ENCODE results near the gene MCF2L. TPM values are rescaled to one million over a fixed set of nuclear protein-coding genes. Genes with fewer than 3 reads are reported as not detected.
A peak's percentile ranks its signal among the peaks of the same experiment; 100 is the strongest.
"Not testable (repeated sequence)": the region's sequence is repeated elsewhere in the genome, so short reads cannot be mapped to it uniquely, and the experiment has no call there.

The MCF2L gene
- total RNA-seq, 2 donors from 2014 or later: 28.6 to 33.1 TPM

- peak; percentile 49 for DNase-seq (ENCODE audit: low spot score)
- intact Hi-C loops (cut with DNase I): no loop called here
Observed at GRCh38 chr13:113051641-113052040, 82.6 kb downstream of the MCF2L start.

GRCh38 chr13:113052206-113052605, 83.2 kb downstream of the MCF2L start:
- intact Hi-C loops (cut with DNase I): no loop called here
- peak; percentile 56 for DNase-seq (ENCODE audit: low spot score)

- peak; percentile 77 for DNase-seq (ENCODE audit: low spot score)
- intact Hi-C loops (cut with DNase I): no loop called here
Observed at GRCh38 chr13:113052971-113053370, 84.0 kb downstream of the MCF2L start.

GRCh38 chr13:113053376-113053775, 84.4 kb downstream of the MCF2L start:
- DNase-seq (ENCODE audit: low spot score): peak; percentile 37

GRCh38 chr13:113053801-113054604, 85.0 kb downstream of the MCF2L start:
- intact Hi-C loops (cut with DNase I): no loop called here
- peak; percentile 72 for DNase-seq (ENCODE audit: low spot score)

More at GRCh38 chr13:113053376-113053775, 84.4 kb downstream of the MCF2L start:
- intact Hi-C loops (cut with DNase I): no loop called here

- DNase-seq (ENCODE audit: low spot score): peak; percentile 30
- intact Hi-C loops (cut with DNase I): no loop called here
Observed at GRCh38 chr13:113057084-113057483, 88.1 kb downstream of the MCF2L start.

- intact Hi-C loops (cut with DNase I): not testable (repeated sequence)
Observed at GRCh38 chr13:113057559-113057958, 88.5 kb downstream of the MCF2L start.

GRCh38 chr13:113058129-113058987, 89.3 kb downstream of the MCF2L start:
- intact Hi-C loops (cut with DNase I): no loop called here
- peak; percentile 44 for DNase-seq (ENCODE audit: low spot score)

More at GRCh38 chr13:113057559-113057958, 88.5 kb downstream of the MCF2L start:
- DNase-seq (ENCODE audit: low spot score): peak; percentile 29

- DNase-seq (ENCODE audit: low spot score): peak; percentile 67
- intact Hi-C loops (cut with DNase I): no loop called here
Observed at GRCh38 chr13:113058988-113059850, 90.2 kb downstream of the MCF2L start.

GRCh38 chr13:113059891-113060290, 90.9 kb downstream of the MCF2L start:
- intact Hi-C loops (cut with DNase I): no loop called here
- DNase-seq (ENCODE audit: low spot score): peak; percentile 66

- peak; percentile 76 for DNase-seq (ENCODE audit: low spot score)
- intact Hi-C loops (cut with DNase I): no loop called here
Observed at GRCh38 chr13:113060557-113061270, 91.7 kb downstream of the MCF2L start.

GRCh38 chr13:113061271-113061625, 92.2 kb downstream of the MCF2L start:
- peak; percentile 52 for DNase-seq (ENCODE audit: low spot score)
- intact Hi-C loops (cut with DNase I): no loop called here

- intact Hi-C loops (cut with DNase I): no loop called here
- peak; percentile 47 for DNase-seq (ENCODE audit: low spot score)
Observed at GRCh38 chr13:113061796-113062425, 92.9 kb downstream of the MCF2L start.

- intact Hi-C loops (cut with DNase I): no loop called here
- peak; percentile 62 for DNase-seq (ENCODE audit: low spot score)
Observed at GRCh38 chr13:113062691-113063090, 93.7 kb downstream of the MCF2L start.

GRCh38 chr13:113063091-113063491, 94.1 kb downstream of the MCF2L start:
- DNase-seq (ENCODE audit: low spot score): peak; percentile 76
- intact Hi-C loops (cut with DNase I): no loop called here

GRCh38 chr13:113064000-113064533, 95.1 kb downstream of the MCF2L start:
- intact Hi-C loops (cut with DNase I): no loop called here
- peak; percentile 82 for DNase-seq (ENCODE audit: low spot score)

GRCh38 chr13:113064534-113065405, 95.8 kb downstream of the MCF2L start:
- peak; percentile 76 for DNase-seq (ENCODE audit: low spot score)
- intact Hi-C loops (cut with DNase I): no loop called here

All from posterior vena cava (tissue), 2 donors.